ENCODE measurements around the gene TULP1.

Gene TULP1

DNA sequence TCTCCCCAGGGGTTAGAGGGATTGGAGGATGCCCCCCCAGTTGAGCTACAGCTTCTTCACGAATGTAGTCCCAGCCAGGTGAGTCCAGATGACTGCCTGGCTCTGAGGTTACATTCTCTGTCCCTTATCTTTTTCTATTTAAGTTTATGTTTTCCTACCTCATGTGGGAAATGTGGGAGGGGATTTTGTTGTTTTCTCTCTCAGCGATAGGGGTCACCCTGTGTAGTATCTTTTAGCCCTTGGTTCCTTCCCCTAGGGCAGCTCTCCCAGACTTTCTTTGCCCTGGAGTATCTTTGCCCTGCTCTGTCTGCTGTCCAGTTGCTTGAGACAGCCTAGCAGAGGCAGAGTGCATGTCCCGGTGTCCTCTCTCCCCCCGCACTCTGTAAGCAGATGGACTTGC lies 54.8 kb downstream of the TULP1 start:
- TF ChIP-seq MYC (IDR thresholded peaks at IDR 0.05; ENCODE audit: low read depth, low read length) (no peak), POLR2A (IDR thresholded peaks at IDR 0.05; ENCODE audit: extremely low read depth, insufficient read length) (no peak)
- TF ChIP-seq, protein P1, sequence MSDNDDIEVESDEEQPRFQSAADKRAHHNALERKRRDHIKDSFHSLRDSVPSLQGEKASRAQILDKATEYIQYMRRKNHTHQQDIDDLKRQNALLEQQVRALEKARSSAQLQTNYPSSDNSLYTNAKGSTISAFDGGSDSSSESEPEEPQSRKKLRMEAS (IDR thresholded peaks at IDR 0.05; ENCODE audit: low read depth, low read length): no peak
- TF ChIP-seq, protein P2, sequence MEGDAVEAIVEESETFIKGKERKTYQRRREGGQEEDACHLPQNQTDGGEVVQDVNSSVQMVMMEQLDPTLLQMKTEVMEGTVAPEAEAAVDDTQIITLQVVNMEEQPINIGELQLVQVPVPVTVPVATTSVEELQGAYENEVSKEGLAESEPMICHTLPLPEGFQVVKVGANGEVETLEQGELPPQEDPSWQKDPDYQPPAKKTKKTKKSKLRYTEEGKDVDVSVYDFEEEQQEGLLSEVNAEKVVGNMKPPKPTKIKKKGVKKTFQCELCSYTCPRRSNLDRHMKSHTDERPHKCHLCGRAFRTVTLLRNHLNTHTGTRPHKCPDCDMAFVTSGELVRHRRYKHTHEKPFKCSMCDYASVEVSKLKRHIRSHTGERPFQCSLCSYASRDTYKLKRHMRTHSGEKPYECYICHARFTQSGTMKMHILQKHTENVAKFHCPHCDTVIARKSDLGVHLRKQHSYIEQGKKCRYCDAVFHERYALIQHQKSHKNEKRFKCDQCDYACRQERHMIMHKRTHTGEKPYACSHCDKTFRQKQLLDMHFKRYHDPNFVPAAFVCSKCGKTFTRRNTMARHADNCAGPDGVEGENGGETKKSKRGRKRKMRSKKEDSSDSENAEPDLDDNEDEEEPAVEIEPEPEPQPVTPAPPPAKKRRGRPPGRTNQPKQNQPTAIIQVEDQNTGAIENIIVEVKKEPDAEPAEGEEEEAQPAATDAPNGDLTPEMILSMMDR (IDR thresholded peaks at IDR 0.05; ENCODE audit: low read depth, low read length): no peak
- H3K4me3 ChIP-seq (ENCODE audit: low read depth, low read length): no peak overlapping the region
- no peak for DNase-seq (ENCODE audit: low read depth)

- peak; percentile 93 for DNase-seq (ENCODE audit: low read depth)
- TF ChIP-seq, protein P2 (IDR thresholded peaks at IDR 0.05; ENCODE audit: low read depth, low read length): no peak
- TF ChIP-seq MYC (IDR thresholded peaks at IDR 0.05; ENCODE audit: low read depth, low read length): no peak
- TF ChIP-seq, protein P1 (IDR thresholded peaks at IDR 0.05; ENCODE audit: low read depth, low read length): no peak
- TF ChIP-seq POLR2A (IDR thresholded peaks at IDR 0.05; ENCODE audit: extremely low read depth, insufficient read length): no peak
Observed at GRCh38 chr6:35454391-35455110, 58.1 kb downstream of the TULP1 start.

DNA sequence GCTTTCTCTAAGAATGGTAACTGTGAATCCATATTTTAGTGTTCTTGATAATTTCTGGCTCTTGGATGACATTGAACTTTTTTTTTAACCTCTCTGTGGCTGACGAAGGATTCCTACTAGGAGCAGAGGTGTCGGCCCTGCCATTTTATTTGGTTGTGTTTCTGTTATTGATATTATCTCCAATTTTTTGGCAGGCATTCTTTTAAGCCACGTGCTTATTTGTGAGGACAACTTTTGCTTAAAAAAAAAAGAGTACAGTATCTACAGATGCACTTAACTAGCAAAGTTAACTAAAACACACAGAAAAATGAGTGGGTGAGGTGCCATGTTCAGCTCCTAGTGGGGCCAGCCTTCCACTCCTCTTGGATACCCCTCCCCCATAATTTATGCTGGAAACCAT lies 59.5 kb downstream of the TULP1 start:
- no peak for DNase-seq (ENCODE audit: low read depth)
- H3K4me3 ChIP-seq (ENCODE audit: low read depth, low read length): peak overlapping the region; percentile 84
- TF ChIP-seq MYC (IDR thresholded peaks at IDR 0.05; ENCODE audit: low read depth, low read length) (no peak), POLR2A (IDR thresholded peaks at IDR 0.05; ENCODE audit: extremely low read depth, insufficient read length) (no peak)
- TF ChIP-seq, protein P1 (IDR thresholded peaks at IDR 0.05; ENCODE audit: low read depth, low read length): no peak; the same call in 1 of the 2 replicates
- TF ChIP-seq, protein P2 (IDR thresholded peaks at IDR 0.05; ENCODE audit: low read depth, low read length): no peak

More at GRCh38 chr6:35454391-35455110, 58.1 kb downstream of the TULP1 start:
- peak overlapping the region; percentile 84 for H3K4me3 ChIP-seq (ENCODE audit: low read depth, low read length)

DNA sequence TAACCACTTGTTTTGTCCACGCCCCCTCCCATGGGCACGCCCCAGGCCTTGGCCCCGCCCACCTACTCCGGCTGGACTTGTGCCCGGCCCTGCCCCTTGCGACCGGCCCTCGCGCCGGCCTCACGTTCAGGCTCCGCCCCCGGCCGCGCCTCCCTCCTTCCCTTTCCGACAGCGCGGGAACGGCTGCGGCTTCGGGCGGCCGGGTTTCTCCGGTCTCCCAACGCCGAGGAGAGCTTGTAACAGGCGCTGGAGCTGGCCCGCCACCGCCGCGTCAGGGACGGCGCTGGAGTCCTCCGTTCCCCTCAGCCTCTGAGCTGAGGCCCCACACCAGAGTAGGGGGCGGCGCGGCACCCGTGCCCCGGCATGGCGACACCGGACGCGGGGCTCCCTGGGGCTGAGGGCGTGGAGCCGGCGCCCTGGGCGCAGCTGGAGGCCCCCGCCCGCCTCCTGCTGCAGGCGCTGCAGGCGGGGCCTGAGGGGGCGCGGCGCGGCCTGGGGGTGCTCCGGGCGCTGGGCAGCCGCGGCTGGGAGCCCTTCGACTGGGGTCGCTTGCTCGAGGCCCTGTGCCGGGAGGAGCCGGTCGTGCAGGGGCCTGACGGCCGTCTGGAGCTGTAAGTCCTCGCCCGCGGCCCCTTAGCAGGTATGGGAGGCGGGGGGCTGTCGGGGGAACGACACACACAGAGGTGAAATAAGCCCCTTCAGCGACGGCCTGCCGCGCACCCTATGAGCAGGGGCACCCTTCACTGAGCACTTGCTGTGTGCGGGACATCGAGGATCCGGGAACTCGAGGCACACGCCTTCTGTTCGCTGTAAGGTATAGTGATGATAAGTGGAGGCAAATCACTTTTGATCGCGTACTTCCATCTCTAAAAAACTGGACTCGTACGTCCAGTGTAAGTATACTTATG lies 60.3 kb downstream of the TULP1 start, which contains the start of gene FANCE:
TSS of gene FANCE (plus strand) at position 156 of the 908 bp plus-strand sequence. CDS start at position 364, 208 bp downstream.
- peak within 1 kb of the TSS; percentile 84 for H3K4me3 ChIP-seq (ENCODE audit: low read depth, low read length)
- peak; percentile 97 for DNase-seq (ENCODE audit: low read depth)
- TF ChIP-seq, protein P2 (IDR thresholded peaks at IDR 0.05; ENCODE audit: low read depth, low read length): no peak
- TF ChIP-seq, protein P1 (IDR thresholded peaks at IDR 0.05; ENCODE audit: low read depth, low read length): no peak; the same call in 1 of the 2 replicates
- TF ChIP-seq POLR2A (IDR thresholded peaks at IDR 0.05; ENCODE audit: extremely low read depth, insufficient read length) (peak; percentile 40), MYC (IDR thresholded peaks at IDR 0.05; ENCODE audit: low read depth, low read length) (0 out of 2 replicates have a peak, but pooled peaks have one; percentile 33)

GRCh38 chr6:35451354-35452182 lies 61.1 kb downstream of the TULP1 start:
- H3K4me3 ChIP-seq (ENCODE audit: low read depth, low read length): peak overlapping the region; percentile 53
- DNase-seq (ENCODE audit: low read depth): no peak
- TF ChIP-seq POLR2A (IDR thresholded peaks at IDR 0.05; ENCODE audit: extremely low read depth, insufficient read length) (no peak), MYC (IDR thresholded peaks at IDR 0.05; ENCODE audit: low read depth, low read length) (no peak)
- TF ChIP-seq, protein P1 (IDR thresholded peaks at IDR 0.05; ENCODE audit: low read depth, low read length): no peak
- TF ChIP-seq, protein P2 (IDR thresholded peaks at IDR 0.05; ENCODE audit: low read depth, low read length): no peak

All from NB4 (cell line).